Pons (tissue), 1 donor: Measurements from ENCODE around the gene ITPA.

ENCODE experiments used
- DNase-seq: peaks from one replicate; pipeline ENCODE4 v3.0.0-alpha.2; 2016; ENCODE audit warnings: low spot score

The ITPA gene

DNA sequence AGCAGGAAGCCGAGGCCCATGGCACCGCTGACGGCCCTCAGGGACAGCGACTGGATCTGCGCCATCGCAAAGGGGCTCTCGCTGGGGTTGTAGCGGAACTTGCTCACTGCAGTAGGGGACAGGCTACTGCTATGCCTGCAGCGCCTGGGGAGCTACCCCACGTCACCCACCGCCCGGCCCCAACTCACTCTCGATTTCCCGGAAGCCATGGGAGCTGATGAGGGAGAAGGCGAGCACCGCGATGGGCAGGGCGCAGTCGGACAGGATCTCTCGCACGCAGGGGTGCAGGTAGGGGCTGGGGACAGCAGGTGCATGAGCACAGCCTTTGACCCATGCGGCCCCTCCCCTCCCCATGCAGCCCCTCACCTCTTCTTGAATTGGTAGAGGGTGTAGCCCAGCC, 19.9 kb downstream of the ITPA start:
- no peak for DNase-seq

DNA sequence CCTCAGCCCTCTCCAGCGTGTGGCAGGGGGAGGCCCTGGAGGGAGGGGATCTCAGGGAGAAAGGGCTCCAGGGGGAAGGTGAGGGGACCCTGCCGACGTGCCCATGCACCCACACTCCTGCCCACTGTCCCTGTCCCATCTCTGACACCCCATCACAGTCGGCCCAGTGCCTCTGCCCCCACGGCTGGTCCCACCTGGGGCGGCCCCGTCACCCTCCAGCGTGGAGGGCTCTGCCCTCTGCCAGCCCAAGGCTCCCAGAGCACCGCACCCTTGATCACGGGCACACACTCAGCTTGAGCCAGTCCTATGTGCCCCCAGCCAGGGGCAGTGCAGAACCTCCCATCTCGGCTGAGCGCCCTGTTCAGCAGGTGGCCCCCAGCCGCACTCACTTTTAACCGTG, 20.5 kb downstream of the ITPA start:
- DNase-seq: no peak

DNA sequence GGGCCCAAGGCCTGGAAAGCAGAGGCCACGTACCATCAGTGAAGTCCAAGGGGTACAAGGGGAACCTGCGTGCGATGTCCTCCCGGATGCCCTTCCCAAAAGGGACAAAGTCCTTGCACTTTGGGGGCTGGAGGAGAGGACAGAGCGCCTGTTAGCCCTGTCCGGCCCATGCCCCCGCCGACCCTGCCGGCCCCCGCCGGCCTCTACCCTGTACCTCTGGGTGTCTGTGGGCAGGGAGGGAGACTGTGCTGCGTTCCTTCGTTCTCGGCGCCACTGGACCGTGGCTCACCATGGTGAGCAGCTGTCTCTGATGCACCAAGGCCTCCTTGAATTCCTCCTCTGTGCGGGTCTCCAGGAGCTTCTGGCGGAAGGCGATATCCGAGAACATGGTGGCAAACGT, 21.8 kb downstream of the ITPA start:
- DNase-seq: no peak

GRCh38 chr20:3231889-3232588, 22.7 kb downstream of the ITPA start:
- DNase-seq: no peak

DNA sequence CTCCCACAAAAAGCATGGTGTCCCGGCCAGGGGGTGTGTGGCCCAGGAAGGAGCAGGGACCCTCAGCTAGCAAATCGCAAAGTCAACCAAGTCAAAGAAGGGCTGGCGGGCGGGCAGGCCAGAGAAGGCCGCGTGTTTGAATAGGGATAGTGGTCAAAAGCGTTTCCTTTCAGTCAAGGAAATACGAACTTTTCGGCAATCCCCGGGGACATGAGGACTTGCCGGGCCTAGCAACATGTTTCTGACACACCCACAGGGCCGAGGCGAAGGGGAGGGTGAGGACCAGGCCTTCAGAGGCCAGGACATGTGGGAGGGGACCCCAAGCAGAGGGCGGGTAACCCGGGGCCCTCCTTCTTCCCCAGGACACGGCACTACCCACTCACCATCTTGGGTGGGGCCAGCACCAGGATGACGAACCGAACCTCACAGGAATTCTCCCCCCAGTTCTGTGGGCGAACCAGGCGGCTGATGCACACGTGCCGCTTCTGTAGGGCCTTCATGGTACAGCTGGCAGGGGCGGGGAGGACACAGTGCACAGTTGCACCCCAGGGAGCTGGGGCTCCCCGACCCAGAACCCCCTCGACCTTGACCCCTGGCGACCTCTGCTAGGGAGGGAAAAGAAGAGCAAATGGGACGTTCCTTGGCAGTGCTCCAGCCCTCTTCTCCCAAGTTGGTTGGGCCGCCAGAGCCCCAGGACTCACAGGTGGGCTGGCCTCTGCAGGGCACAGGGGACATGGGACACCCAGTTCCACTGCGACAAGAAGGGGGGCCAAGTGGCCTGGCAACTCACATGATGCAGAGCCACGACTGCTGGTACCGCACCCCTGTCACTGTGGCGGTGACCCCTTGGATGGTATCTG, 24.1 kb downstream of the ITPA start:
- DNase-seq: no peak

GRCh38 chr20:3233991-3234498, 24.7 kb downstream of the ITPA start:
- DNase-seq: no peak

DNA sequence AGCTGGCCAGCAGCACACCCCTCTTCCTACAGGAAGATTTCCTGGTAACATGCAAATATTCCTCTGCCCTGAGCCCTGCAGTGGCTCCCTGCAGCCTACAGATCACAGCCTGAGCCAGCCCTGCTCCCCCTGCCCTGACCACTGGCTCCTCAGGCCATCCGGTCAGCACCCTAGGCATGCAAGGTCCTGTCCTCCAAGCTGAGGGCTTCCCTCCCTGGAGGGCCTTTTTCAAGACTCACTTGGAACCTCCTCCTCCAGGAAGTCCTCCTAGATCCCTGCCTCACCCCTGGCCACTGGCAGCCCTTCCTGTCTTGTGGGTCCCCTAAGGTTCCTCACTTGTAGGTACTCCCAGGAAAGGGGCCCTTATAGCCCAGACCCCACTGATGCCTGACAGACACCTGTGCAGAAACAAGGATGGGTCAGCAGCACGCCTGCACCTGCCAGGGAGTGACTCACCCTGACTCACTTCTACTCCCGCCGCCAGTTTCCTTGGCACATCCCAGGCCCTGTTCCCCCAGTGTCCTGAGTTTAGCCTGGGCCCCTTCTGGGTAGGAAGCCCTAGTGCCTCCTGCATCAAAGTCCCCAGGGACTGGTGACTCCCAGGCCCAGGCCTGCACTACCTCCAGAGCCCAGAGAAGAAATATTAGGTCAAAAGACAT, 26.5 kb downstream of the ITPA start:
- no peak for DNase-seq

- no peak for DNase-seq
Measured at GRCh38 chr20:3237011-3237957, 28.0 kb downstream of the ITPA start.

- DNase-seq: no peak
Measured at GRCh38 chr20:3237958-3238615, 28.8 kb downstream of the ITPA start.

DNA sequence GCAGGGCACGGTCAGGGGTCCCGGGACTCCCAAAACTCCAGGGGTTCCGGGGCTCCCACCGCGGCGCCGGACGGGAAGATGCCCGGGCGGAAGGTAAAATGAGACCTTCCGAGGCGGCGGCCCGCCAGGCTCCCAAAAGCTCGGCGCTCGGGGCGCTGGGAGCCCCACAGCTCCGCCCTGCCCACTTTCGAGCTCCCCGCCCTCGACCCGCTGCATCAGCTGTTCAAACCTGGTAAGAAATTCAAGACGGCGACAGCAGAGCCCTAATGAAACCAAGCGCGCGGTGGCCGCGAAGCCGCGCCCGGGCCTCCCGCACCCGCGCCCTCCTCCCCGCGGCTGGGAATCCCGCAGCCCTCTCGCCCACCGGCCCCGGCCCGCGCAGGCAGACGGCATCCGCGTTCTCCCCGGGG, 29.3 kb downstream of the ITPA start:
- no peak for DNase-seq

DNA sequence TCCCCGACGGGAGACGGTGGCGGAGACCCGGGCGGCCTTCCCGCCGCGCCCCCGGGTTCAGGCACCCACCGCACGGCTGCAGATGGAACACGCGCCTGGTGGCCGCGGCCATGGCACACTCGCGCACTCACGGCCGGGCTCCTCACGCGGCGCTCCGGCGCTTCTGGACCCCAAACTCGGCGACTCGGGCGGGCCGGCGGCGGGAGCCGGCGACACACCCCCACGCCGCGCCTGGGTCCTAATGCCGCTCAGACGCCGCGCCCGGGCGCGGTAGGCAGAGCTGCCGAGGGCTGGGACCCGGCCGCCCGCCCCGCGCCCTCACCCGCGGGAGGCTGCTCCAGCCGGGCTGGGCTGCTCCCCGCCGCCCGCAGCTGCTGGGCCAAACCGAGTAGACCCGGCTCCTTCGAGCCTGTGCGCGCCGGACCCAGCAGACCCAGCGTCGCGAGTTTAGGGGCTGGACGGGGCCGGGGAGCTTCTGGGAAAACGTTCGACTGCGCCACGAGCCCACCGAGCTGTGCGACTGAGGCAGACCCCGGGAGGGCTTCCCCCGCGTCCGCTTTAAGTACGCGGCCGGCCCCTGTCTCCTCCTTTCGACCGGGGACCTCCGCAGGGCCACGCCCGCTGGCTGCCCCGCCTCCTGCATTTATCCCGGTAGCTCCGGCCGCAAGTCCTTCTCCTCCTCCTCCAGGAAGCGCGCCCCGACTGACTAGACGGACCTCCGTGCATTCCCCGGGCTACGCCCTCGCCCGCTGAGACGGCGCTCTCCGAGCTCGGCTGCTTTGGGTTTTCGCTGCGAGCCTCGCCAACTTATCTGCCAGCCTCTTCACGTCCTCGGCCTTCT, 29.9 kb downstream of the ITPA start, which contains the start of gene SLC4A11:
Gene SLC4A11 (minus strand): TSS at position 165 of the 841 bp plus-strand sequence. CDS start 53 bp downstream, at position 112.
- no peak for DNase-seq

GRCh38 chr20:3239867-3240775, 30.8 kb downstream of the ITPA start:
- no peak for DNase-seq

DNA sequence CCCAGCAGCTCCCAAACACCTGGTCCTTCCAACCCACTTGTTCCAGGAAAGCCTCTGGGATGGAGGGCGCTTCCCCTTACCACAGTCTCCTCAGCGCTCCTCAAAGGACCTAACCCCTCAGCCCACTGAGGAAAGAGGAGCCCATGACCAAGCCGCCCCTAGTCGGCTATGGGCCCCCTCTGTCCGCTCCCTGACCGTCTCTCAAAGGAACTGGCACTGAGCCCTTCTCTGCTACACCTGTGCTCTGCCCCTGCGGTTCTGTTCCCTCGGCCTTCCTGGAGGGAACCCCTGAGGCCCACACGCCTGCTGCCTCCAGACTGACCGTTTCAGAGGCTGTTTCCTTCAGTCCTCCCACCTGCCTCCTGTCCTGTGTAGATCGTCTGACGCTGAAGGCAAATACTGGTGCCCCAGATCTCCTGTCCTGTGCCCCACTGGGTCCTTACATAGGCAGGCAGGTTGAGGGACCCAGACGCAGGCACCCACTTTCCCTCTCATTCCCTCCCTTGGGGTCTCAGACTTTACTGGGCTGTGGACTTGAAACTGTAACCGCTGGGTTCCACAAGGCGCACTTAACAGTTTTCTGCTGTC, 31.6 kb downstream of the ITPA start:
- DNase-seq: no peak

DNA sequence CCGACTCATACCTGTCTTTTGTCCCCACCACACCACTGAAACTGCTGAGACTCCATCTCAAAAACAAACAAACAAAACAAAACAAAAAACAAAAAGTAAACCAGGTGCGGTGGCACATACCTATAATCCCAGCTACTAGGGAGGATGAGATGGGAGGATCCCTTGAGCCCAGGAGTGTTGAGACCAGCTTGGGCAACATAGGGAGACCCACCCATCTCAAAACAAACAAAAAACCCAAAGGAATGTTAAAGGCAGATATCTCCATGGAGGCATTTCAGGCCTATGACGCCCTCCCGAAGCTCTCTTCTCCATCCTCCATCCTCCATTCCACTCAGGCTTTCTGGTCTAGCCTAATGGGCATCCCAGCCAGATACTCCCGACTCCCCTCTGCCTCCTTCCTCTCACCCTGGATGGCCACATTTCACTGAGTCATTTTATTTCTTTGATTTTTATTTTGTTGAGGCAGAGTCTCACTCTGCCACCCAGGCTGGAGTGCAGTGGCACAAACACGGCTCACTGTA, 32.9 kb downstream of the ITPA start:
- DNase-seq: no peak

DNA sequence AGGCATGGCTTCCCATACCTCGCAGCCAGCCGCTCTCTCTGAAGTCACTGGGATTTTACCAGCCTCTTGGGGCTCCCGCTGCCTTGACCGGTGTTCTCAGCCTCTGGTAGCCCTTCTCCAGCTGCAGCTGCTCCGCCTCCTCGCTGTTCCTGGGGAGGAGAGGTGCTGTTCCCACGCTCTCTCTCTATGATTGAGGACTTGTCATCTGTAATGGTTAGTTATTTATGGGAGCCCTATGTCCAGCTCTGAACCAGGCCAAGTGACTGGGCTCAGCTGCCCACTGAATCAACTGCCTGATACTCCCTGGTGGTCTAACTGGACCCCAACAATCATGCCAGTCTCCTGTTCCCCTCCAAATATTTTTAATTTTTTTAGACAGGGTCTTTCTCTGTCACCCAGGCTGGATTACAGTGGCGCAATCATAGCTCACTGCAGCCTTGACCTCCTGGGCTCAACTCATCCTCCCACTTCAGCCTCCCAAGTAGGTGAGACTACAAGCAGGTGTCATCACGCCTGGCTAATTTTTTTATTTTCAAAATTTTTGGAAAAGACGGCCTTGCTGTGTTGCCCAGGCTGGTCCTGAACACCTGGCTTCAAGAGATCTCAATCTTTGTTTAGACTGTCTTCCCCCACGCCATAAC, 34.5 kb downstream of the ITPA start:
- DNase-seq: no peak

DNA sequence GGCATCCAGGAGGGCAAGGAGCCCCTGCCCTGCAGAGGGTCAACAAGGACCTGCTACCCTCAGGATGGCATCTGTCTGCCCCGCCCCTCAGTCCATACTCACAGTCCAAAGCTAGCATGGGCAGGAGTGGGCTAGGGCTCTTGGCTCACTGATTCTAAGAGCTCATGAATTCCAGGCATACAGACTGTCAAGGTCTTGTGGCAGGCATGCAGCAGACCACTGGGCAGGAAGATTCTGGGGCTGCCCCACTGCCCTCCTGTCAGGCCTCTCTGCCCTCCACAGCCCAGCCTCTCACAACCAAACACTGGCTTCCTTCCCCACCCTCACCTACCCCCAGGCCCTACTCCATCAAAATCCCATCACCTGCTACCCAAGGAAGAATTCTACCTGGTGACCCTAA, 35.3 kb downstream of the ITPA start:
- no peak for DNase-seq

DNA sequence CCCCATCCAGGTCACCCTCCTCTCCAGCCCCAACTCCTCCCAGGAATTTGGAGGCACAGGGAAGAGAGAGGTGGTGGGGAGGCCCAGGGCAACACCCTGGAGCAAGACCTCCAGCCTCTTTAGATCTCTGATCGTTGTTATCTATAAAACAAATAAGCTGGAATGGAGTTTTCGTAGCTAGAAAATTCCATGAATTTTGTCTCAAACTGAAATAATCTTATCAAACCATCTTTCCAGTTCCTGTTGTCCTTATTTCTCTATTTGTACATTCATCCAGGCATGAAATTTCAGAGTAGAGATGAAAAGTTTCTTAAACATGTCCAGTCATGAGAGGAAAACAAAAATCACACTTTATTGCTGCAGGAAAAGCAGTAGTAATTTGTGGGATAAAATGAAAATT, 35.9 kb downstream of the ITPA start:
- DNase-seq: no peak

GRCh38 chr20:3245711-3246110, 36.4 kb downstream of the ITPA start:
- DNase-seq: no peak
